IMR-90 (cell line): Measurements from ENCODE around the gene GCH1. TPM values are rescaled to one million over a fixed set of nuclear protein-coding genes. Genes with fewer than 3 reads are reported as not detected.

ENCODE experiments used
- ATAC-seq: fragments of 200-7000 bp; cut with Tn5 transposase; 2 replicates; pipeline ENCODE4 v1.9.1; 2020; ENCODE audit warnings: low read depth, mild to moderate bottlenecking, moderate library complexity
- BruUV-seq: library from RNA; stranded (reverse); fragments of 400-500 nt; replicated peaks from 2 replicates; lab custom pipeline; 2021; lab: Mats Ljungman, UMichigan
- CTCF ChIA-PET: fragments of 300-600 bp; formaldehyde crosslinking; extraction: SDS; loops from one replicate; lab custom pipeline; 2021; ENCODE audit warnings: antibody characterized with exemption; lab: Yijun Ruan, JAX
- POLR2A ChIA-PET: fragments of 300-600 bp; sonication (Branson Sonifier 250); formaldehyde crosslinking; loops from one replicate; lab custom pipeline; 2022; ENCODE audit warnings: antibody characterized with exemption; ENCODE audit not compliant: unreplicated experiment; lab: Charles Lee
- DNase-seq: peaks from one replicate; pipeline ENCODE4 v3.0.0; 2013
- H2AFZ ChIP-seq: replicated peaks from 2 replicates; pipeline ENCODE3; 2013; ENCODE audit warnings: low read length, mild to moderate bottlenecking; ENCODE audit not compliant: poor library complexity
- H2AK5ac ChIP-seq: 2 replicates; pipeline ENCODE4 v1.6.1; 2013; ENCODE audit warnings: low read depth, low read length, inconsistent platforms
- H2AK9ac ChIP-seq: replicated peaks from 2 replicates; pipeline ENCODE3; 2013; ENCODE audit warnings: mild to moderate bottlenecking, low read depth, low read length, moderate library complexity; ENCODE audit not compliant: poor library complexity
- H2BK120ac ChIP-seq: 2 replicates; pipeline ENCODE4 v1.6.1; 2013; ENCODE audit warnings: low read depth, low read length, inconsistent platforms
- H2BK15ac ChIP-seq: 3 replicates; pipeline ENCODE4 v1.6.1; 2013; ENCODE audit warnings: low read depth, low read length, inconsistent platforms
- H2BK20ac ChIP-seq: 2 replicates; pipeline ENCODE4 v1.6.1; 2013; ENCODE audit warnings: low read depth, mild to moderate bottlenecking, inconsistent platforms, low read length, moderate library complexity
- H2BK5ac ChIP-seq: 2 replicates; pipeline ENCODE4 v1.6.1; 2013; ENCODE audit warnings: mild to moderate bottlenecking, low read depth, low read length, inconsistent platforms; ENCODE audit not compliant: poor library complexity, severe bottlenecking
- H3K14ac ChIP-seq: replicated peaks from 2 replicates; pipeline ENCODE4 v1.6.1; 2013; ENCODE audit warnings: low read depth, low read length, inconsistent platforms
- H3K18ac ChIP-seq: 2 replicates; pipeline ENCODE4 v1.6.1; 2013; ENCODE audit warnings: low read depth, low read length, control low read depth
- H3K23ac ChIP-seq: 2 replicates; pipeline ENCODE4 v1.6.1; 2013; ENCODE audit warnings: low read depth, low read length, inconsistent platforms
- H3K27ac ChIP-seq: 2 replicates; pipeline ENCODE4 v1.5.1; 2013; ENCODE audit warnings: mild to moderate bottlenecking, control low read depth, low read length; ENCODE audit not compliant: insufficient read depth
- H3K27me3 ChIP-seq: 2 replicates; pipeline ENCODE4 v1.6.1; 2013; ENCODE audit warnings: low read length; ENCODE audit not compliant: control insufficient read depth, insufficient read depth
- H3K36me3 ChIP-seq: 2 replicates; pipeline ENCODE4 v1.6.1; 2013; ENCODE audit warnings: low read length, mixed read lengths; ENCODE audit not compliant: control insufficient read depth, insufficient read depth
- H3K4ac ChIP-seq: 2 replicates; pipeline ENCODE4 v1.6.1; 2013; ENCODE audit warnings: low read depth, low read length, inconsistent platforms
- H3K4me1 ChIP-seq: 2 replicates; pipeline ENCODE4 v1.6.1; 2013; ENCODE audit warnings: low read length, mixed read lengths; ENCODE audit not compliant: control insufficient read depth, insufficient read depth
- H3K4me2 ChIP-seq: 2 replicates; pipeline ENCODE4 v1.6.1; 2013; ENCODE audit warnings: low read depth, mild to moderate bottlenecking, control low read depth, low read length, moderate library complexity
- H3K4me3 ChIP-seq: 2 replicates; pipeline ENCODE4 v1.5.1; 2013; ENCODE audit warnings: low read depth, mild to moderate bottlenecking, control low read depth, low read length, moderate library complexity; ENCODE audit not compliant: insufficient read depth
- H3K56ac ChIP-seq: 2 replicates; pipeline ENCODE4 v1.6.1; 2013; ENCODE audit warnings: low read length, inconsistent platforms; ENCODE audit not compliant: insufficient read depth; ENCODE audit errors: extremely low read depth
- H3K79me1 ChIP-seq, 2 experiments: 2 replicates each; pipeline ENCODE4 v1.6.1; 2013; ENCODE audit warnings: low read length in 2 of 2, inconsistent platforms in 1 of 2, low read depth in 1 of 2
- H3K9ac ChIP-seq: 2 replicates; pipeline ENCODE4 v1.6.1; 2013; ENCODE audit warnings: low read depth, low read length, control low read depth
- H3K9me1 ChIP-seq: 2 replicates; pipeline ENCODE4 v1.6.1; 2013; ENCODE audit warnings: low read length, inconsistent platforms; ENCODE audit not compliant: insufficient read depth
- H3K9me3 ChIP-seq: 2 replicates; pipeline ENCODE4 v1.6.1; 2013; ENCODE audit warnings: low read length; ENCODE audit not compliant: control insufficient read depth, insufficient read depth
- H4K20me1 ChIP-seq: 2 replicates; pipeline ENCODE4 v1.6.1; 2013; ENCODE audit warnings: low read length, inconsistent platforms; ENCODE audit not compliant: insufficient read depth
- H4K5ac ChIP-seq: 2 replicates; pipeline ENCODE4 v1.6.1; 2013; ENCODE audit warnings: mild to moderate bottlenecking, low read depth, low read length, control low read depth
- H4K8ac ChIP-seq, 2 experiments: 2 replicates each; pipeline ENCODE4 v1.6.1; 2013; ENCODE audit warnings: low read depth in 2 of 2, low read length in 2 of 2, control low read depth in 1 of 2, inconsistent platforms in 1 of 2
- H4K91ac ChIP-seq: 2 replicates; pipeline ENCODE4 v1.6.1; 2013; ENCODE audit warnings: low read depth, low read length, inconsistent platforms; ENCODE audit not compliant: insufficient read depth
- BHLHE40 ChIP-seq: fragments of 150-350 bp; IDR thresholded peaks from 2 replicates; pipeline ENCODE4 v1.6.1; 2016; ENCODE audit warnings: mild to moderate bottlenecking, low read depth, low read length
- CHD1 ChIP-seq: IDR thresholded peaks from 2 replicates; pipeline ENCODE4 v1.6.1; 2012; ENCODE audit warnings: low read depth, low read length, improper control_type of control experiment
- CTCF ChIP-seq: conservative IDR thresholded peaks from 2 replicates; pipeline ENCODE4 v1.5.1; 2012; ENCODE audit warnings: mild to moderate bottlenecking, low read depth, low read length, improper control_type of control experiment
- FOS ChIP-seq: fragments of 150-350 bp; IDR thresholded peaks from 2 replicates; pipeline ENCODE4 v1.6.1; 2016; ENCODE audit warnings: low read depth, low read length
- MAFK ChIP-seq: IDR thresholded peaks from 2 replicates; pipeline ENCODE4 v1.6.1; 2012; ENCODE audit warnings: low read depth, low read length, improper control_type of control experiment
- POLR2A ChIP-seq: IDR thresholded peaks from 2 replicates; pipeline ENCODE4 v1.6.1; 2012; ENCODE audit warnings: mild to moderate bottlenecking, low read depth, low read length
- RCOR1 ChIP-seq: IDR thresholded peaks from 2 replicates; pipeline ENCODE4 v1.6.1; 2012; ENCODE audit warnings: mild to moderate bottlenecking, low read length, improper control_type of control experiment; ENCODE audit not compliant: insufficient replicate concordance
- SMC3 ChIP-seq: fragments of 150-350 bp; IDR thresholded peaks from 2 replicates; pipeline ENCODE4 v1.6.1; 2016; ENCODE audit warnings: low read depth, mild to moderate bottlenecking, antibody characterized with exemption, low read length, moderate library complexity
- WGBS, 2 experiments: methylation state at CpG; one replicate each; pipeline versions ENCODE4 v1.1.5 to v1.1.7; 2013; ENCODE audit warnings: missing lambda C conversion rate in 2 of 2; ENCODE audit not compliant: insufficient read length in 1 of 2; ENCODE audit errors: extremely low coverage in 2 of 2; 5-methylcytosine and 5-hydroxymethylcytosine counted together
- dilution Hi-C: fragments of 300-500 bp; cut with HindIII; formaldehyde crosslinking; loops from one replicate; pipeline ENCODE4 v1.14.3; 2018; ENCODE audit warnings: low sequenced_read_pairs; ENCODE audit not compliant: unreplicated experiment
- in situ Hi-C: fragments of 300-500 bp; cut with MboI; formaldehyde crosslinking; loops from 3 replicates; pipeline ENCODE4 v1.14.3; 2019; ENCODE audit warnings: low sequenced_read_pairs, inconsistent platforms, mixed read lengths
- intact Hi-C: fragments of 100-400 bp; cut with micrococcal nuclease; formaldehyde crosslinking; loops from 2 replicates; pipeline ENCODE4 v1.10.0; 2022
- polyA plus RNA-seq, 3 experiments: library from polyadenylated mRNA; depleted of rRNA; stranded (reverse); fragments of >200 nt; gene quantifications; 2 replicates each; pipeline ENCODE4 v1.2.3, GENCODE V29; 2012; ENCODE audit warnings: low replicate concordance in 1 of 3
- total RNA-seq: library from RNA; depleted of rRNA; stranded (reverse); fragments of >200 nt; gene quantifications from 2 replicates; pipeline ENCODE4 v1.2.3, GENCODE V29; 2012
- TF ChIP-seq, protein P1 (sequence below): fragments of 150-350 bp; IDR thresholded peaks from 2 replicates; pipeline ENCODE4 v1.6.1; 2016; ENCODE audit warnings: low read depth, mild to moderate bottlenecking, low read length, moderate library complexity, borderline replicate concordance

Gene GCH1
- total and polyA plus RNA-seq, 2 of the 4 experiments (the other 2 are of a cell fraction): 0.54 to 0.74 TPM

- H3K9ac ChIP-seq: no peak overlapping the region
- intact Hi-C loops (loop anchor here (5.0 kb wide), 2 partner anchors 302 to 442 kb away; partner anchors contain the start of gene CGRRF1), dilution Hi-C loops (no loop called here), in situ Hi-C loops (loop anchor here (10.0 kb wide), 1 partner anchor 255 kb away; no protein-coding TSS in a partner anchor)
- H2BK5ac ChIP-seq: no peak overlapping the region
- no peak overlapping the region for H2AK5ac ChIP-seq
- H3K4ac ChIP-seq: no peak overlapping the region
- no peak for DNase-seq
- no peaks in the 10 kb centered on the region; a peak in 1 of 4 replicates for H3K79me1 ChIP-seq
- 0 out of 2 replicates have a peak, but pooled peaks cover 3% of the 10 kb centered on the region for H3K9me1 ChIP-seq
- no peak overlapping the region for H2BK15ac ChIP-seq
- no peak overlapping the region for H2BK120ac ChIP-seq
- H3K9me3 ChIP-seq: no peaks in the 10 kb centered on the region
- H3K4me2 ChIP-seq: no peak overlapping the region
- H4K91ac ChIP-seq: no peak overlapping the region
- no peak for ATAC-seq
- POLR2A ChIA-PET: no interaction called here
- H3K14ac ChIP-seq: no peak overlapping the region
- no peak overlapping the region for H3K23ac ChIP-seq
- CTCF ChIA-PET: no interaction called here
- no peak overlapping the region for H3K4me3 ChIP-seq
- no peak overlapping the region for H4K8ac ChIP-seq
- no peak overlapping the region for H3K56ac ChIP-seq
- H4K5ac ChIP-seq: no peak overlapping the region
- no CpG with 5 or more reads among the region's 8 CpGs for WGBS, 2 experiments
- H2AK9ac ChIP-seq: no peak overlapping the region
- peaks cover 3% of the 10 kb centered on the region; the same call in 1 of the 2 replicates for H3K4me1 ChIP-seq
- H3K18ac ChIP-seq: no peak overlapping the region
- no peak overlapping the region for H2AFZ ChIP-seq
- TF ChIP-seq BHLHE40: no peak
- TF ChIP-seq, protein P1, sequence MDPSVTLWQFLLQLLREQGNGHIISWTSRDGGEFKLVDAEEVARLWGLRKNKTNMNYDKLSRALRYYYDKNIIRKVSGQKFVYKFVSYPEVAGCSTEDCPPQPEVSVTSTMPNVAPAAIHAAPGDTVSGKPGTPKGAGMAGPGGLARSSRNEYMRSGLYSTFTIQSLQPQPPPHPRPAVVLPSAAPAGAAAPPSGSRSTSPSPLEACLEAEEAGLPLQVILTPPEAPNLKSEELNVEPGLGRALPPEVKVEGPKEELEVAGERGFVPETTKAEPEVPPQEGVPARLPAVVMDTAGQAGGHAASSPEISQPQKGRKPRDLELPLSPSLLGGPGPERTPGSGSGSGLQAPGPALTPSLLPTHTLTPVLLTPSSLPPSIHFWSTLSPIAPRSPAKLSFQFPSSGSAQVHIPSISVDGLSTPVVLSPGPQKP: no peak
- TF ChIP-seq CHD1: no peak
- TF ChIP-seq RCOR1: no peak
- no peak for TF ChIP-seq MAFK
- no peak for TF ChIP-seq POLR2A
- TF ChIP-seq FOS: no peak
- TF ChIP-seq CTCF: no peak
- no peak for TF ChIP-seq SMC3
- H3K36me3 ChIP-seq: no peaks in the 10 kb centered on the region
- BruUV-seq: no TSS peak
- no peak overlapping the region for H2BK20ac ChIP-seq
- no peak overlapping the region for H3K27ac ChIP-seq
- no peaks in the 10 kb centered on the region for H4K20me1 ChIP-seq
- peaks cover 19% of the 10 kb centered on the region for H3K27me3 ChIP-seq
These were observed 92.9 kb downstream of the GCH1 start for GRCh38 chr14:54809767-54810166.
